NCI-H1417 (cell line): ENCODE data around the gene ASPDH.

Experiments
- DNase-seq, 3 experiments: peaks; one replicate each; lab custom pipeline; 2025; lab: John Stamatoyannopoulos, UW

The ASPDH gene

GRCh38 chr19:50496189-50497021 is 17.3 kb downstream of the ASPDH start:
- DNase-seq = no peak

- DNase-seq = no peak
These were observed 18.6 kb downstream of the ASPDH start for GRCh38 chr19:50495020-50495531.

- DNase-seq = no peak
These were observed 19.3 kb downstream of the ASPDH start for GRCh38 chr19:50494186-50495019.

GRCh38 chr19:50493171-50493570 is 20.5 kb downstream of the ASPDH start:
- no peak for DNase-seq

GRCh38 chr19:50492303-50493052 is 21.2 kb downstream of the ASPDH start:
- DNase-seq = peak in 2 of 3 experiments; percentile 15 to 37

- no peak for DNase-seq
These were observed 22.7 kb downstream of the ASPDH start for GRCh38 chr19:50490991-50491472.

- no peak for DNase-seq
These were observed 23.3 kb downstream of the ASPDH start for GRCh38 chr19:50490411-50490811.

GRCh38 chr19:50489461-50490011 is 24.2 kb downstream of the ASPDH start:
- no peak for DNase-seq

- no peak for DNase-seq
These were observed 25.1 kb downstream of the ASPDH start for GRCh38 chr19:50488389-50489194.

GRCh38 chr19:50486823-50487515 is 26.7 kb downstream of the ASPDH start:
- peak in 1 of 3 experiments; percentile 16 for DNase-seq

GRCh38 chr19:50485284-50485955 is 28.3 kb downstream of the ASPDH start:
- no peak for DNase-seq

GRCh38 chr19:50482916-50483315 is 30.8 kb downstream of the ASPDH start:
- DNase-seq = no peak

GRCh38 chr19:50482271-50482855 is 31.4 kb downstream of the ASPDH start:
- DNase-seq = no peak

- no peak for DNase-seq
These were observed 32.2 kb downstream of the ASPDH start for GRCh38 chr19:50481351-50482149.

- no peak for DNase-seq
These were observed 33.2 kb downstream of the ASPDH start for GRCh38 chr19:50480281-50481111.

GRCh38 chr19:50479761-50480251 is 33.9 kb downstream of the ASPDH start:
- no peak for DNase-seq
